Left ventricle myocardium inferior (tissue), 1 donor: ENCODE results near the gene TMED1. TPM values are rescaled to one million over a fixed set of nuclear protein-coding genes. Genes with fewer than 3 reads are reported as not detected.

ENCODE experiments used
- DNase-seq: peaks from one replicate; pipeline ENCODE4 v3.0.0-alpha.2; 2020
- H3K27ac ChIP-seq: fragments of 200-600 bp; replicated peaks from 2 replicates; pipeline ENCODE4 v1.8.0; 2021
- H3K27me3 ChIP-seq: fragments of 200-600 bp; 2 replicates; pipeline ENCODE4 v1.8.0; 2021; ENCODE audit warnings: low read depth
- H3K36me3 ChIP-seq: fragments of 200-600 bp; 2 replicates; pipeline ENCODE4 v1.8.0; 2021
- H3K4me1 ChIP-seq: fragments of 200-600 bp; 2 replicates; pipeline ENCODE4 v1.8.0; 2021
- H3K4me3 ChIP-seq: fragments of 200-600 bp; 2 replicates; pipeline ENCODE4 v1.8.0; 2021; ENCODE audit warnings: mild to moderate bottlenecking, moderate library complexity
- H3K9me3 ChIP-seq: fragments of 200-600 bp; replicated peaks from 2 replicates; pipeline ENCODE4 v1.8.0; 2021
- intact Hi-C: fragments of 100-400 bp; cut with micrococcal nuclease; formaldehyde crosslinking; loops from one replicate; pipeline ENCODE4 v1.11.0; 2022
- total RNA-seq: library from RNA; stranded (reverse); fragmentation: NEBNext Ultra II Directional; extraction: Animal tissue kit (Norgen Biotek cat#: 25700); gene quantifications from one replicate; pipeline ENCODE4 v1.2.1, GENCODE V29; 2021
- TF ChIP-seq, protein P1 (sequence below): fragments of 200-600 bp; IDR thresholded peaks from 2 replicates; pipeline ENCODE4 v1.8.0; 2021; ENCODE audit warnings: antibody characterized with exemption, mild to moderate bottlenecking, borderline replicate concordance
- donor health status: DM: no; HTN: yes; CAD: no; lungs with severe emphysema.

Gene TMED1
- total RNA-seq, 1 donor from 2014 or later = 32.9 TPM

DNA sequence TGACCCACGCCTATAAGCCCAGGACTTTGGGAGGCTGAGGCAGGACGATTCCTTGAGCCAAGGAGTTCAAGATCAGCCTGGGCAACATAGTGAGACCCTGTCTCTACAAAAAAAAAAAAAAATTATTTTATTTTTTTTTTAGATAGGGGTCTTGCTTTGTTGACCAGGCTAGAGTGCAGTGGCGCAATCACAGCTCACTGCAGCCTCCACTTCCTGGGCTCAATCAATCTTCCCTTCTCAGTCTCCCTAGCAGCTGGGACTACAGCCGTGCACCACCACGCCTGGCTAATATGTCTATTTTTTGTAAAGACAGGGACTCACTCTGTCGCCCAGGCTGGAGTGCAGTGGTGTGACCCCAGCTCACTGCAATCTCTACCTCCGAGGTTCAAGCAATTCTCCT, 16.9 kb upstream of the TMED1 start:
- intact Hi-C loops = no loop called here
- Histone ChIP-seq H3K27me3 (peaks cover 24% of the 10 kb centered on the region), H3K4me1 (no peaks in the 10 kb centered on the region), H3K9me3 (no peaks in the 10 kb centered on the region), H3K4me3 (no peak overlapping the region), H3K36me3 (no peaks in the 10 kb centered on the region), H3K27ac (no peak overlapping the region)
- DNase-seq = no peak
- TF ChIP-seq, protein P1, sequence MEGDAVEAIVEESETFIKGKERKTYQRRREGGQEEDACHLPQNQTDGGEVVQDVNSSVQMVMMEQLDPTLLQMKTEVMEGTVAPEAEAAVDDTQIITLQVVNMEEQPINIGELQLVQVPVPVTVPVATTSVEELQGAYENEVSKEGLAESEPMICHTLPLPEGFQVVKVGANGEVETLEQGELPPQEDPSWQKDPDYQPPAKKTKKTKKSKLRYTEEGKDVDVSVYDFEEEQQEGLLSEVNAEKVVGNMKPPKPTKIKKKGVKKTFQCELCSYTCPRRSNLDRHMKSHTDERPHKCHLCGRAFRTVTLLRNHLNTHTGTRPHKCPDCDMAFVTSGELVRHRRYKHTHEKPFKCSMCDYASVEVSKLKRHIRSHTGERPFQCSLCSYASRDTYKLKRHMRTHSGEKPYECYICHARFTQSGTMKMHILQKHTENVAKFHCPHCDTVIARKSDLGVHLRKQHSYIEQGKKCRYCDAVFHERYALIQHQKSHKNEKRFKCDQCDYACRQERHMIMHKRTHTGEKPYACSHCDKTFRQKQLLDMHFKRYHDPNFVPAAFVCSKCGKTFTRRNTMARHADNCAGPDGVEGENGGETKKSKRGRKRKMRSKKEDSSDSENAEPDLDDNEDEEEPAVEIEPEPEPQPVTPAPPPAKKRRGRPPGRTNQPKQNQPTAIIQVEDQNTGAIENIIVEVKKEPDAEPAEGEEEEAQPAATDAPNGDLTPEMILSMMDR = no peak

DNA sequence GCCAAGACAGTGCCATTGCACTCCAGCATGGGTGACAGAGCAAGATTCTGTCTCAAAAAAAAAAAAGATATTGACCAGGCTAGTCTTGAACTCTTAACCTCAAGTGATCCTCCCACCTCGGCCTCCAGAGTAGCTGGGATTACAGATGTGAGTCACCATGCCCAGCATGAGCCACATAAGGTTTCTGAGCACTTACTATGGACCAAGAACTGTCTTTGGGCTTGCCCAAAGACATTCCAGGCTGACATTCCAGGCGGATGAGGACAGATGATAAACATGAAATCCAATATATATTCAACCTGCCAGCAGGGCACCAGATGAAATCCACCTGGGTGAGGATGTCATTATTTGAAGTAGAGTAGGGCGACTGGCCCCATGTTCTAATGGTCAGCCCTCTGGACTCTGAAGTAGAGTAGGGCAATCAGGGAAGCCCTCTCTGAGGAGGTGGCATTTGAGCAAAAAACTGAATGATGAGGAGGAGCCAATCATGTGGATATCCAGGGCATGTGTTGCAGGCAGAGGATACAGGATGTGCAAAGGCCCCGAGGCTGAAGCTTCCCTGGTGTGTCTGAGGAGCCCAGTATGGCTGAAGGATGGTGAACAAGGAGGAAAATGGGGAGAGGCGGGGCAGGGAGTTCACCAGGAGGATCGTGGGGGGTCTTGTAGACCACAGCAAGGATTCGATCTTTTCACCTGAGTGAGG, 16.2 kb upstream of the TMED1 start:
- H3K27me3 ChIP-seq = peaks cover 24% of the 10 kb centered on the region
- DNase-seq = no peak
- TF ChIP-seq, protein P1 = no peak
- no peaks in the 10 kb centered on the region for H3K36me3 ChIP-seq
- no peak overlapping the region for H3K27ac ChIP-seq
- intact Hi-C loops = no loop called here
- peaks cover 3% of the 10 kb centered on the region for H3K9me3 ChIP-seq
- H3K4me1 ChIP-seq = no peaks in the 10 kb centered on the region
- H3K4me3 ChIP-seq = no peak overlapping the region

DNA sequence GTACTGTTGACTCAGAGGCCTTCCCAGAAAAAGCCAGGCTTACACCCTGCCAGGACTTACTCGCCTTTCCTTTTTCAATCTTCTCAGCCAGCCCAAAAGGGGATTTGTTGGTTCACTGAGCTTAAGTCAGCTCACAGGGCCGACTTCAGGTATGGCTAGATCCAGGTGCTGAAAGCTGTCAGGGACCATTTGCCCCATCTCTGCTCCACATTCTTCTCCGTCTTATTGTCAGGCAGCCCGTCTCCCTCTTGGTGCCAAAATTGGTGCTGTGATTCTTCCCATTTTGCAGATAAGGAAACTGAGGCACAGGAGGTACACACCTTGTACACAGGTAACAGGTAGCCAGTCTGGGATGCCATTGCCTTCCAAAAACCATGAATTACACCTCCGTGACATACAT, 14.6 kb upstream of the TMED1 start:
- TF ChIP-seq, protein P1 = no peak
- DNase-seq = no peak
- Histone ChIP-seq H3K27me3 (peaks cover 24% of the 10 kb centered on the region), H3K4me3 (no peak overlapping the region), H3K4me1 (no peaks in the 10 kb centered on the region), H3K36me3 (no peaks in the 10 kb centered on the region), H3K9me3 (peaks cover 20% of the 10 kb centered on the region), H3K27ac (no peak overlapping the region)
- intact Hi-C loops = no loop called here

DNA sequence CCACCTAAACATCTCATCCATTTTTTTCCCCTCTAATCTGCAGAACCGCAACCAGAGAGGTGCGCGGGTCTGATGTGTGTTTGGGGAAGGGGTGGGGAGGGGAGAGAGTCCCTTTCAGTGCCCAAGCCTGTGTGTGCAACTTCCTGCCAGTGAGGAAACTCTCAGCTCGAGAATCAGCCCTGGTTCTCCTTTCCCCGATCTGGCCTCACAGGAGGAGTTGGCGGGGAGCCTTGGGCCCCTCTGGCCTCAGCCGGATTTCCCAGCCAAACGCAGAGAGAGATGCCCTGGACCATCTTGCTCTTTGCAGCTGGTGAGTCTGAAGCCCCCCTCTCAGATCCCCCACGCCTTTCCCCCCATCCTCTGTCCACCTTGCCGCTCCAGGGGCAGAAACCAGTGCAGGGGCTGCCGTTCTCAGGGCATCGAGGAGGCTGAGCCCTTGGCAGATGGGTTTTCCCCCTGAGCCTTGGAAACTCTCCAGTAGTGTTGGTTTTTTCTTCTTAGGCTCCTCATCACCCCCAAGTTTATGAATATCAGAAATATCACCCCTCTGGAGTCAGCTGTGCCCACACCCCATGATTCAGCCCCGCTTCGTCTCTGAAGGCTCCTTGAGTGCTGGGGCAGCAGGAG, 12.3 kb upstream of the TMED1 start, which contains the start of gene C19orf38:
C19orf38 (plus strand) TSS at position 186 of the 627 bp plus-strand sequence; CDS start at position 280, 94 bp downstream.
- no peaks in the 10 kb centered on the region for H3K4me1 ChIP-seq
- no peaks in the 10 kb centered on the region for H3K36me3 ChIP-seq
- intact Hi-C loops = no loop called here
- DNase-seq = no peak
- no peak within 1 kb of the TSS for H3K27ac ChIP-seq
- H3K9me3 ChIP-seq = peaks cover 23% of the 10 kb centered on the region
- TF ChIP-seq, protein P1 = no peak
- H3K4me3 ChIP-seq = no peak within 1 kb of the TSS
- peaks cover 24% of the 10 kb centered on the region for H3K27me3 ChIP-seq

DNA sequence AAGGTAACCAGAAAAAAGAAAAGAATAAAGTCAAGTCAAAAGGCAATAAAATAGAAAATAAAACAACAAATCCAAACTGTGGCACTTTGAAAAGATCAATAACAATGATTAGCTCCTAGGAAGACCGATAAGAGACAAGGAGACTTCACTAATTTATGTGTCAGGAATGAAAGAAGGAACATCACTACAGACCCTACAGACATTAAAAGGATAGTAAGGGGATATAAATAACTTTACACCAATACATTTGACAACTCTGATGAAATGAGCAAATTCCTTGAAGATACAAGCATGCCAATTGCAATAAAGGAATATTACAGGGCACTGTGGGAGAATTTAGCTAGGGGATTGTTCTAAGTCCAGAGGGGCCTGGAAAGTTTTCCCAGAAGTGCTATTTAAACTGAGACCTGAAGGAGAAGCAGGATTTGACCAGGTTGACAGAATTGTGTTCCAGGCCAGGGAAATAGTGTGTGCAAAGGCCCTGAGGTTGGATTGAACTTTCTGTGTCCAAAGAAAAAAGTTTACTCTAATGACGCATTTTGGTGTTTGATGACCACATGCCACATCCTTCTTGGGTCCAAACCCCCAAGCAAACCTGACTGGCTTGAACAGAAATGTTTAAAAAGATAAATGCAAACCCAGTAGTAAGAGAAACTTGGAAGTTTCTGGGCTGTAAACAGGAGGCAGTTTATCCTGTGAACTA, 10.6 kb upstream of the TMED1 start:
- peaks cover 24% of the 10 kb centered on the region for H3K27me3 ChIP-seq
- intact Hi-C loops = no loop called here
- H3K4me1 ChIP-seq = no peaks in the 10 kb centered on the region

More for the DNA sequence above, 10.6 kb upstream of the TMED1 start:
- H3K9me3 ChIP-seq = peaks cover 23% of the 10 kb centered on the region
- DNase-seq = no peak
- H3K27ac ChIP-seq = no peak overlapping the region
- no peaks in the 10 kb centered on the region for H3K36me3 ChIP-seq
- TF ChIP-seq, protein P1 = no peak
- no peak overlapping the region for H3K4me3 ChIP-seq
